CD14-positive monocyte (primary cell): ENCODE data around the gene MAML3. TPM values are rescaled to one million over a fixed set of nuclear protein-coding genes. Genes with fewer than 3 reads are reported as not detected.

ENCODE experiments used
- DNase-seq, 3 donors: peaks; one replicate each; pipeline ENCODE4 v3.0.0-alpha.2; 2011 to 2022
- H2AFZ ChIP-seq: 2 replicates; pipeline ENCODE4 v1.6.0; 2012; ENCODE audit warnings: mild to moderate bottlenecking, low read depth, low read length, inconsistent platforms; ENCODE audit not compliant: insufficient read depth, poor library complexity, severe bottlenecking
- H3K27ac ChIP-seq, 2 donors: 1 replicate in 1 of 2; 2 replicates in 1 of 2; pipeline ENCODE4 v1.5.1; 2012 to 2013; ENCODE audit warnings: low read length in 2 of 2, control low read depth in 1 of 2, inconsistent platforms in 1 of 2, low read depth in 1 of 2, mild to moderate bottlenecking in 1 of 2
- H3K27me3 ChIP-seq, 2 donors: one replicate each; pipeline versions ENCODE4 v1.6.0 to v1.6.1; 2011 to 2013; ENCODE audit warnings: low read length in 2 of 2; ENCODE audit not compliant: control insufficient read depth in 2 of 2, insufficient read depth in 2 of 2
- H3K36me3 ChIP-seq, 2 donors: replicated peaks in 1 of 2; 1 replicate in 1 of 2; 2 replicates in 1 of 2; pipeline versions ENCODE4 v1.5.1 to v1.6.1; 2012 to 2013; ENCODE audit warnings: low read length in 2 of 2, control low read depth in 1 of 2, inconsistent platforms in 1 of 2, mild to moderate bottlenecking in 1 of 2; ENCODE audit not compliant: insufficient read depth in 2 of 2, control insufficient read depth in 1 of 2
- H3K4me1 ChIP-seq, 2 donors: 1 replicate in 1 of 2; 2 replicates in 1 of 2; pipeline versions ENCODE4 v1.5.1 to v1.6.1; 2012 to 2013; ENCODE audit warnings: low read length in 2 of 2, control low read depth in 1 of 2, inconsistent platforms in 1 of 2, mild to moderate bottlenecking in 1 of 2, moderate library complexity in 1 of 2; ENCODE audit not compliant: insufficient read depth in 2 of 2, control insufficient read depth in 1 of 2
- H3K4me2 ChIP-seq: replicated peaks from 2 replicates; pipeline ENCODE3; 2012; ENCODE audit warnings: low read length, moderate library complexity, mild to moderate bottlenecking; ENCODE audit not compliant: poor library complexity, severe bottlenecking; ENCODE audit errors: extremely low read depth
- H3K4me3 ChIP-seq, 3 experiments: fragments of 200-600 bp in 1 of 3; sonication (generic) in 1 of 3; replicated peaks in 1 of 3; 1 replicate in 2 of 3; 2 replicates in 1 of 3; pipeline ENCODE4 v1.5.1; 2011 to 2013; ENCODE audit warnings: low read length in 3 of 3, mild to moderate bottlenecking in 3 of 3, control low read depth in 2 of 3, low read depth in 2 of 3, inconsistent platforms in 1 of 3, moderate library complexity in 1 of 3
- H3K79me2 ChIP-seq: 2 replicates; pipeline ENCODE4 v1.6.0; 2012; ENCODE audit warnings: mild to moderate bottlenecking, control low read depth, inconsistent platforms, low read length, moderate library complexity; ENCODE audit not compliant: insufficient read depth
- H3K9ac ChIP-seq: 2 replicates; pipeline ENCODE4 v1.6.0; 2017; ENCODE audit warnings: low read length, mild to moderate bottlenecking; ENCODE audit not compliant: insufficient read depth, poor library complexity, severe bottlenecking
- H3K9me3 ChIP-seq, 2 donors: replicated peaks in 1 of 2; 1 replicate in 1 of 2; 2 replicates in 1 of 2; pipeline versions ENCODE4 v1.5.1 to v1.6.1; 2012 to 2013; ENCODE audit warnings: low read length in 2 of 2, control low read depth in 1 of 2; ENCODE audit not compliant: control insufficient read depth in 1 of 2, insufficient read depth in 1 of 2
- H4K20me1 ChIP-seq: 2 replicates; pipeline ENCODE4 v1.6.0; 2012; ENCODE audit warnings: mild to moderate bottlenecking, low read length, control low read depth, moderate library complexity; ENCODE audit not compliant: insufficient read depth
- H3K27ac Mint-ChIP-seq, 7 donors: one replicate each; pipeline ENCODE4 v1.8.0; 2020; ENCODE audit warnings: mild to moderate bottlenecking in 7 of 7, mixed read lengths in 7 of 7, moderate library complexity in 6 of 7, inconsistent platforms in 2 of 7
- H3K27me3 Mint-ChIP-seq, 3 donors: one replicate each; pipeline ENCODE4 v1.8.0; 2021 to 2022; ENCODE audit warnings: low read depth in 3 of 3, mild to moderate bottlenecking in 3 of 3, mixed read lengths in 3 of 3, moderate library complexity in 3 of 3, inconsistent platforms in 1 of 3
- H3K36me3 Mint-ChIP-seq, 2 donors: one replicate each; pipeline ENCODE4 v1.8.0; 2020; ENCODE audit warnings: mixed read lengths in 2 of 2, inconsistent platforms in 1 of 2, mild to moderate bottlenecking in 1 of 2
- H3K4me1 Mint-ChIP-seq: one replicate; pipeline ENCODE4 v1.8.0; 2020; ENCODE audit warnings: mild to moderate bottlenecking, mixed read lengths
- H3K4me3 Mint-ChIP-seq, 2 donors: one replicate each; pipeline ENCODE4 v1.8.0; 2020; ENCODE audit warnings: mild to moderate bottlenecking in 2 of 2, mixed read lengths in 2 of 2, moderate library complexity in 1 of 2
- H3K9me3 Mint-ChIP-seq, 7 donors: one replicate each; pipeline ENCODE4 v1.8.0; 2020 to 2022; ENCODE audit warnings: mixed read lengths in 7 of 7, mild to moderate bottlenecking in 6 of 7, moderate library complexity in 6 of 7, inconsistent platforms in 2 of 7
- WGBS: methylation state at CpG from one replicate; pipeline ENCODE4 v1.1.5; 2013; ENCODE audit warnings: missing lambda C conversion rate; ENCODE audit not compliant: insufficient coverage; 5-methylcytosine and 5-hydroxymethylcytosine counted together
- intact Hi-C, 2 donors: fragments of 100-400 bp; cut with micrococcal nuclease; formaldehyde crosslinking; loops; one replicate each; pipeline versions ENCODE4 v1.15.0 to v1.15.1; 2023
- polyA plus RNA-seq, 3 donors: library from polyadenylated mRNA; depleted of rRNA in 1 of 3; unstranded in 2 of 3; stranded (reverse) in 1 of 3; fragments of 300-500 nt in 2 of 3; fragments of >200 nt in 1 of 3; fragmentation: Illumina TruSeq in 2 of 3; gene quantifications; 1 replicate in 2 of 3; 2 replicates in 1 of 3; pipeline ENCODE4 v1.2.3, GENCODE V29; 2012 to 2021
- TF ChIP-seq, protein P1 (sequence below): fragments of 200-600 bp; IDR thresholded peaks from one replicate; pipeline ENCODE4 v1.8.0; 2022; ENCODE audit warnings: antibody characterized with exemption, mild to moderate bottlenecking

Gene MAML3
- polyA plus RNA-seq, 3 donors: 1.5 to 6.5 (median 2.3) TPM

DNA sequence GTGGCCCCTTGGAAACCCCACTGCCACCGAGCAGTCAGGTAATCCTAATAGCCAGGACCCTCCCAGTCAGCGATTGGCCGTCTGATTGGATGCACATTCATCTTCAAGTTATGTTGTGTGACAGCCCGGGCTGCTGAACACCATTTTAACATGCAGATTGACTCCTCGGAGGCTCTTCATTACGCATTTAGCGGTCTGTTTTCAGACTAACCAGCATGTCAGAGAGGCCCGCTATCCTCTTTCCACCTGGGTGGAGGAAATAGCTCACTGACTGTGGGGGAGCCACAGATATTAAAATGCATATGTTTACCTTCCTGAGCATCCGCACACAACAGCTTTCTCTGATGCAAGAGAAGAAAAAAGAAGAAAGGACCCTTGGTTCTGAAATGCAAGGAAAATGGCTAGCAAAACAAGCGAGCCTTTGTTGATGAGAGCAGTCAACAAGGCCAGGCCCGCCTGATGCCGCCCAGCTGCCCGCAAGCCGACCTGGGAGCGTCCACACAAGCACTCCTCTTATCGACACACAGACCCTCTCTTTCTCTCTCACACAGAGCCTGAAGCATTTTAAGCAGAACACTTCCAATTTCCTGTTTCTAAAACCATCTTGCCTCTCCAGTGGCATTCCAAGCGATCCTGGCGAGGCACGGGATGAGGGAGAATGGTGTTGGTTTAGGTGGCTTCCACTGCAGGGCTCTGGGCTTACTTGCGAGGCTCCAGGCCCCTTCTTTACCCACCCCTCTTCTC lies 370.1 kb downstream of the MAML3 start:
- no peak overlapping the region for H2AFZ ChIP-seq
- DNase-seq: no peak
- peaks cover 0 to 3% of the 10 kb centered on the region in 2 donors for H3K36me3 ChIP-seq
- H3K9me3 ChIP-seq: no peaks in the 10 kb centered on the region
- H3K4me2 ChIP-seq: no peak overlapping the region
- H3K36me3 Mint-ChIP-seq: peaks cover 7 to 10% of the 10 kb centered on the region in 2 donors
- intact Hi-C loops: no loop called here
- no peaks in the 10 kb centered on the region for H3K27me3 Mint-ChIP-seq
- H3K4me3 ChIP-seq: no peak overlapping the region
- TF ChIP-seq, protein P1, sequence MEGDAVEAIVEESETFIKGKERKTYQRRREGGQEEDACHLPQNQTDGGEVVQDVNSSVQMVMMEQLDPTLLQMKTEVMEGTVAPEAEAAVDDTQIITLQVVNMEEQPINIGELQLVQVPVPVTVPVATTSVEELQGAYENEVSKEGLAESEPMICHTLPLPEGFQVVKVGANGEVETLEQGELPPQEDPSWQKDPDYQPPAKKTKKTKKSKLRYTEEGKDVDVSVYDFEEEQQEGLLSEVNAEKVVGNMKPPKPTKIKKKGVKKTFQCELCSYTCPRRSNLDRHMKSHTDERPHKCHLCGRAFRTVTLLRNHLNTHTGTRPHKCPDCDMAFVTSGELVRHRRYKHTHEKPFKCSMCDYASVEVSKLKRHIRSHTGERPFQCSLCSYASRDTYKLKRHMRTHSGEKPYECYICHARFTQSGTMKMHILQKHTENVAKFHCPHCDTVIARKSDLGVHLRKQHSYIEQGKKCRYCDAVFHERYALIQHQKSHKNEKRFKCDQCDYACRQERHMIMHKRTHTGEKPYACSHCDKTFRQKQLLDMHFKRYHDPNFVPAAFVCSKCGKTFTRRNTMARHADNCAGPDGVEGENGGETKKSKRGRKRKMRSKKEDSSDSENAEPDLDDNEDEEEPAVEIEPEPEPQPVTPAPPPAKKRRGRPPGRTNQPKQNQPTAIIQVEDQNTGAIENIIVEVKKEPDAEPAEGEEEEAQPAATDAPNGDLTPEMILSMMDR: no peak
- H3K27ac ChIP-seq: no peak overlapping the region
- no peaks in the 10 kb centered on the region for H3K27me3 ChIP-seq
- peaks cover 16% of the 10 kb centered on the region for H3K4me1 Mint-ChIP-seq
- H3K9me3 Mint-ChIP-seq: no peaks in the 10 kb centered on the region
- H3K27ac Mint-ChIP-seq: peak overlapping the region in 1 of 7 donors; percentile 25
- no peak overlapping the region for H3K9ac ChIP-seq
- WGBS: 94% methylated on average over 14 of the region's 20 CpGs
- no peak overlapping the region for H3K4me3 Mint-ChIP-seq
- H4K20me1 ChIP-seq: peaks cover 24% of the 10 kb centered on the region
- peaks cover 0 to 10% of the 10 kb centered on the region in 2 donors for H3K4me1 ChIP-seq
- H3K79me2 ChIP-seq: no peaks in the 10 kb centered on the region

DNA sequence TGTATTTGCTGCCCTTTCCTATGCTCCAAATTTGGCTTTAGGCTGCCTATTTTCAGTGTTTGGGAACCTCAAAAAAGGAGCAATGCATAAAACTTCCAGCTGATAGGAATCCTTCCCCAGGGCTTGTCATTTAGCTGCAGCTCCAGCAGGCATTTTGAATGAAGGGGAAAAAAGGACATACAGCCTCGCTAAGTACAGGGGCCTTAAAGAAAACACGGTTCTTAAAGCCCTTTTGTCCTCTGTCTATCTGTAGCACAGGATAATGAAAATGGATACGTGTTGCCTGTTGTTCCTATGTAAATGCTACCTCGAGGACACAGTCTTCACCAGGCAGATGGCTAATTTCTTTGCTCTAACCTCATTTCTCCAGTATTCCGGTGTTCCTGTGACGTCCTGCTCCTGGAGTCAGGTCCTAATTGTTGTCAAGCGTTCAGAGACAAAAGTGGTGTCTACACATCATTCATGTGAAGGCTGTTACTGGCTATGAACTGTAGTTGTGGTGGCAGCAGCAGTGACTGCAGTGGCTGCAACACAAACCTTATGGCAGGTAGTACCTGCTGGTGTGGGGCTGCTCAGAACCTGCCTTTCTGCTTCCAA lies 371.0 kb downstream of the MAML3 start:
- Mint-ChIP-seq H3K9me3 (no peaks in the 10 kb centered on the region), H3K27me3 (no peaks in the 10 kb centered on the region), H3K4me3 (no peak overlapping the region), H3K36me3 (peaks cover 9 to 10% of the 10 kb centered on the region in 2 donors), H3K4me1 (peaks cover 13% of the 10 kb centered on the region), H3K27ac (no peak overlapping the region)
- TF ChIP-seq, protein P1: no peak
- DNase-seq: no peak
- WGBS: 98% methylated on average over 6 of the region's 7 CpGs
- H3K4me3 ChIP-seq: no peak overlapping the region
- no peaks in the 10 kb centered on the region for H3K9me3 ChIP-seq
- H2AFZ ChIP-seq: no peak overlapping the region
- no peak overlapping the region for H3K9ac ChIP-seq
- no peak overlapping the region for H3K27ac ChIP-seq
- peaks cover 0 to 7% of the 10 kb centered on the region in 2 donors for H3K4me1 ChIP-seq
- intact Hi-C loops: loop anchor here in 1 of 2 donors (1.0 kb wide), 1 partner anchor 9 kb away; no protein-coding TSS in a partner anchor
- H3K36me3 ChIP-seq: peaks cover 0 to 3% of the 10 kb centered on the region in 2 donors
- H3K27me3 ChIP-seq: no peaks in the 10 kb centered on the region
- H3K4me2 ChIP-seq: no peak overlapping the region
- H3K79me2 ChIP-seq: no peaks in the 10 kb centered on the region
- peaks cover 15% of the 10 kb centered on the region for H4K20me1 ChIP-seq
